HG03280 (cell line): ENCODE measurements around the gene CKM.
"Not testable (repeated sequence)": the region's sequence is repeated elsewhere in the genome, so short reads cannot be mapped to it uniquely, and the experiment has no call there.

Experiments
- ATAC-seq: cut with Tn5 transposase; IDR thresholded peaks from one replicate; pipeline ENCODE4 v1.9.1; 2021; ENCODE audit warnings: mild to moderate bottlenecking, moderate library complexity; ENCODE audit not compliant: unreplicated experiment

CKM gene

DNA sequence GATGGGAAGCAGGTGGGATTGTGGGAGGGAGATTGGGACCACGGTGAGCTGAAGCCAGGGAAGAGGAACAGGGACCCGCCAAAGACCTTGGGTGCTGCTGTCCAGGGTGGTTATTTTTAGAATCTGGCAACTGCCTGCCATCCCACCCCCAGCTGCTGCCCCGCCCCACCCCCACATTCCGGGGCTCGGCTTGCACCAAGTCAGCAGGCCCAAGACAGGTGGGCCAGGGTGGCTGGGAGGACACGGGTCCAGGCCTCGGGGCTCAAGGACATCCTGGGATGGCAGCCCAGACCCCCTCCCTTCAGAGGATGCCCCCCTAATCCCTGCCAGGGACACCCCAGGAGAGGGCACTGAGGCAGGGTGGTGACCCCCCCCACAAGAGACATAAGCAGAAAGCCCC, 827 bp downstream of the CKM start:
- ATAC-seq: no peak

DNA sequence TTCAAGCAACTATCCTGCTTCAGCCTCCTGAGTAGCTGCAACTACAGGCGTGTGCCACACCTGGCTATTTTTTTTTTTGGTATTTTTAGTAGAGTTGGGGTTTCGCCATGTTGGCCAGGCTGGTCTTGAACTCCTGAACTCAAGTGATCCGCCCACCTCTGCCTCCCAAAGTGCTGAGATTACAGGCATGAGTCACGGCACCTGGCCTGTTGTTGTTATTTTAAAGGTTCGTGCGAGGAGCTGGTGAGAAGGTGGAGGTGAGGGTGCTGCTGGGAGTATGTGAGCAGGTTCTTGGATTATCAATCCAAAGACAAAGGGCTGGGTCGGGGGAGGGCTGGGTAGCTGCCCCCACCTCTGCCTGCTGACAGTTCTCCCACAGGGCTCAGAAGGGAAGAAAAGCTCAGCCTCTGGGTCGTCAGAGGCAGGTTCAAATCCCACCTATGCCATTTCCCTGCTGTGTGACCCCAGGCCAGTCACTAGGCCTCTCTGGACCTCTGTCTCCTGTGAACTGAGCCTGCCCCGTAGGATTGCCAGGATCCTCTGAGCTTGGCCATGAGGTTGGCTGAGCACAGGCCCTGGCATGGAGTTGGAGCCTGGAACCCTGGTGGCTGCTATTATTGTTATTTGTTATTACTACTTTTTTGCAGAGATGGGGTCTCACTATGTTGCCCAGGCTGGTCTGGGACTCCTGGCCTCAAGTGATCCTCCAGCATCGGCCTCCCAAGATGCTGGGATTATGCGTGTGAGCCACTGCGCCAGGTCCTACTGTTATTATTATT, 1.5 kb downstream of the CKM start:
- no peak for ATAC-seq

DNA sequence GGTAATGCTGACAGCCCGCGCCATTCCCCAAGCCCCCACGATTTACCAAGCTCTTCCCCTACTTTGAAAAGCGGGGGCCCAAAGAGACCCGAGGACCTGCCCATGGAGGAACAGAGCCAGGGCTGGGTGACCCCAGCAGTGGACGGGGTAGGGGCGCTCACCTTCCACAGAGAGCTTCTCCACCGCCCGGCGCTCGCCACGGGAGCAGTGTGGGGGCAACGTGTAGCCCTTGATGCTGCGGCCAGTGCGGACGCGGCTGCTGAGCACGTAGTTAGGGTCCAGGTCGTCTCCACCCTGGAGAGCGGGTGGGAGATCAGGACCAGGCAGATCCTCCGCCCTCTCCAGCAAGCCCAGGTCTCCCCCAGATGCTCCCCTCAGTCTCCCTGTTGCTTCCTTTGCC, 7.4 kb downstream of the CKM start:
- no peak for ATAC-seq

DNA sequence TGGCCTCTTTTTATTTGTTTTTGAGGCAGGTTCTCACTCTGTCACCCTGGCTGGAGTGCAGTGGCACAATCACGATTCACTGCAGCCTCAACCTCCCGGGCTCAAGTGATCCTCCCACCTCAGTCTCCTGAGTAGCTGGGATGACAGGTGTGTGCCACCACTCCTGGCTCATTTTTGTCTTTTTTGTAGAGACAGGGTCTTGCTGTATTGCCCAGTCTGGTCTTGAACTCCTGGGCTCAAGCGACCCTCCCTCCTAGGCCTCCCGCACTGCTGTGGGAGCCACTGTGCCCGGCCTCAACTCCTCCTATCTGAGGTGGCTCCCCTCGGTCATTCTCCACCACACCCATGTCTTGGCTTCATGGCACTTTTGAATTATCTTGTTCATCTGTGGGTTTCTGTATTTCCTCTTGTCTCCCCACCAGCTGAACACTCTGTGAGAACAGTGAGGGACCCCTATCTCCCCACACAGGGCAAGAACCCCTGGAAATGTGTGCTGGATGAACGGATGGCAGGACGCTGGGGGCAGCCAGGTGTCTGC, 7.9 kb downstream of the CKM start:
- ATAC-seq: no peak

DNA sequence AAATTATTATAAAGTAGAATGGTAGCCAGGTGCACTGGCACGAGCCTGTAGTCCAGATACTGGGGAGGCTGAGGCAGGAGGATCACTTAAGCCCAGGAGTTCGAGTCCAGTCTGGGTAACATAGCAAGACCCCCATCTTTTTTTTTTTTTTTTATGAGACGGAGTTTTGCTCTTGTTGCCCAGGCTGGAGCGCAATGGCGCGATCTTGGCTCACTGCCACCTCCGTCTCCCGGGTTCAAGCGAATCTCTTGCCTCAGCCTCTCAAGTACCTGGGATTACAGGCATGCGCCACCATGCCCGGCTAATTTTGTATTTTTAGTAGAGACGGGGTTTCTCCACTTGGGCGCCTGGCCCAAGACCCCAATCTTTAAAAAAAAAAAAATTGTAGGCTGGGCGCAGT, 10.4 kb downstream of the CKM start:
- not testable (repeated sequence) for ATAC-seq

DNA sequence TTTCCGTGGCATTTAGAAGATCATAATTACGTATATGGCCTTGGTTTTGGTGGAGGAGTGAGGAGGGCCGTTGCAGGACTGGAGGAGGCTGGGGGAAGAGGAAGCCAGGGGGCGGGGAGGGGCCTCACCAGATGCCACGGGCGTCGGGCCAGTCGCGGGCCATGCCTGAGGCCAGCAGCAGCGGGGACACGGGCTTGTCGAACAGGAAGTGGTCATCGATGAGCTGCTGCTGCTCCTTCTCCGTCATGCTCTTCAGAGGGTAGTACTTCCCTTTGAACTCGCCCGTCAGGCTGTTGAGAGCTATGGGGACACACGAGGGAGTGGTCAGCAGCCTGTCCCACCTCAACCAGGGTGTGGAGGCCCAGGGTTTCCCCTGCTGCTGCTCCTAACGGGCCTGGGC, 11.1 kb downstream of the CKM start:
- ATAC-seq: no peak

DNA sequence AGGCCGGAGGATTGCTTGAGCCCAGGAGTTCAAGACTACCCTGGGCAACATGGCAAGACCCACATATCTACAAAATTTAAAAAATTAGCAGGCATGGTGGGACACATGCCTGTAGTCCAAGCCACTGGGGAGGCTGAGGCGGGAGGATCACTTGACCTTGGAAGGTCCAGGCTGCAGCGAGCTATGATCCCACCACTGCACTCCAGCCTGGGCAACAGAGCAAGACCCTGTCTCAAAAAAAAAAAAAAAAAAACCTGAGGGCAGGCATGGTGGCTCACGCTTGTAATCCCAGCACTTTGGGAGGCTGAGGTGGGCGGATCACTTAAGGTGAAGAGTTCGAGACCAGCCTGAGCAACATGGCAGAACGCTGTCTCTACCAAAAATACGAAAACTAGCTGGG, 13.4 kb downstream of the CKM start:
- not testable (repeated sequence) for ATAC-seq

DNA sequence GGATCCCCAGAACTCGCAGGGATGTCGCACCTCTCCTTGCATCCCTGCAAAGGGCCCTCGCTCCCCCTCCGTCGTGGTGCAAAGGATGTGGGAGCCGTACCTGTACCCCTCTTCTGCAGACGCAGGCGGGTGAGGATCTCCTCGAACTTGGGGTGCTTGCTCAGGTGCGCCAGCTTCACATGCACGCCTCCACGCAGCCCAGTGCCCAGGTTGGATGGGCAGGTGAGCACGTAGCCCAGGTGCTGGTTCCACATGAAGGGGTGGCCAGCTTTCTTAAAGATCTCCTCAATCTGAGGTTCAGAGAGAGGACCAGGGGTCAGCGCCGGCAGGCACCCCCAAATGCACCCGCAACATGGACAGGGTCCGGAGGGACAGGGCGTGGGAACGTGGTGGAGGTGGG, 15.3 kb downstream of the CKM start:
- no peak for ATAC-seq

DNA sequence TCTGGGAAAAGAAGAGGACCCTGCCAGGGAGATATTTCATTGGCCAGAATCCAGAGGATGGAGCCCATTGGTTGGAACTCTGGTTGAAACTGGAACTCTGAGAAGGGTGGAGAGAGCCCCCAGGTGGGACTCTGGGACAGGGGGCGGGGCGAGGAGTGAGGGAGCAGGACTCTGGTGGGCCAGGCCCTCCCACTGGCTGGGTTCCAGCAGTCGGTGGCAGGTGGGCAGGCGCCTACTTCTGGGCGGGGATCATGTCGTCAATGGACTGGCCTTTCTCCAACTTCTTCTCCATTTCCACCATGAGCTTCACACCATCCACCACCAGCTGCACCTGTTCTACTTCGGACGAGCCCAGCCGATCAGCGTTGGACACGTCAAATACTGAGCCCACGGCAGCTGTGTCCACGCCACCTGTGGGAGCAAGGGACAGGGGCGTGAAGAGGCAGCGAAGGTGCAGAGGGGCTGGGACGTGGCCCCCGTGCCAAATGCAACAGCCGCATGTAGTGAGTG, 16.1 kb downstream of the CKM start:
- no peak for ATAC-seq

DNA sequence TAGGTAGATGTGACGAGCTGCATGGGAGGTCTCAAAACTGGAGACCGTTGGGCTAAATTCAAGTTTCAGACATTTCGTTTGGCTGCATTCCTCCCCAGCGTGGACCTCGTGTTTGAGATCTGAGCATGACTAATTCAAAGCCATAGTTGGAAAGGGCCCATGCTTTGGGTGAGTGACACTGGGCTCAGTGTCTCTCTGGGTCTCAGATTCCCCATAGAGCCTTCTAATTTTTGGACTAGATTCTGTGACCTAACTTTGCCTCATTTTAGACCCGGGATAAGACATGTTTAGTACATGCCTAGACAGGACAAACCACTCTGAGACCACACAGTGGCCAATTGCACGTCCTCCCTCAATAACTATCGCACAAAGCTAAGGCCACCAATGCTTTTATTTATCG, 16.6 kb downstream of the CKM start:
- no peak for ATAC-seq

DNA sequence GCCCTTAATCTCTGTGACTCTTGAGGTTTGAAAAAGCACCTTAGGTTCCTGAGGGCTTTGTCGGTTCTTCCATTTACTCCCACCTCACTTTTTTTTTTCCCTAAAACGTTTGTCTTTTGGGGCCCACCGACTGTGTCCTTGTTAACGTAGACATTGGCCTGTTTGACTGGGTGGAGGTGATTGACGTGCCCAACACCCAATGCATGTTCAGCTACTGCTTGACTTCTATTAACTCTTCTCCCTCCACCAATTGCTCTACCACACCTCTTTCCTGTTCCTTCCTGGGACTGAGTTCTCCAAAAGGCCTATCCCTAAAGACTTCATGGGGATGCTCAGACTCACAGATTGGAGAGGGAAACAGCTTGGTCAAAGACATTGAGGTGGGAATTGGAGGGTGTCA, 17.3 kb downstream of the CKM start:
- no peak for ATAC-seq

DNA sequence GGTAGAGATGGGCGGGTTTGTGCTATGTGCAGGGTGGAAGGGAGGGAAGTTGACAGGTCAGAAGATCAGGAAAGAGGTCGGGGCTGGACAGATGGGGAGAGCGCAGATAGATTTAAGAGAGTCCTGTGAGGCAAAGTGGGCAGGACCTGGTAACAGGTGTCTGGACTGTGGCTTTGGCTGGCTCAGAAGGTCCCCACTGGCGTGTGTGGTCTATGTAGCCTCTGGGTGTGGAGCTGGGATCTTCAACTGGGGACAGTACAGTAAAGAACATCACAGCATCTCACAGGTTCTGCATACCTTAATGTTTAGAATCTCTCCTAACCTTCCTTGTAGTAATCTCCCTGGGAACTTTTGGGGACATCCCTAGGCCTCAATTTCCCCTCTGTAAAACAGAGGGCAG, 17.7 kb downstream of the CKM start:
- no peak for ATAC-seq

DNA sequence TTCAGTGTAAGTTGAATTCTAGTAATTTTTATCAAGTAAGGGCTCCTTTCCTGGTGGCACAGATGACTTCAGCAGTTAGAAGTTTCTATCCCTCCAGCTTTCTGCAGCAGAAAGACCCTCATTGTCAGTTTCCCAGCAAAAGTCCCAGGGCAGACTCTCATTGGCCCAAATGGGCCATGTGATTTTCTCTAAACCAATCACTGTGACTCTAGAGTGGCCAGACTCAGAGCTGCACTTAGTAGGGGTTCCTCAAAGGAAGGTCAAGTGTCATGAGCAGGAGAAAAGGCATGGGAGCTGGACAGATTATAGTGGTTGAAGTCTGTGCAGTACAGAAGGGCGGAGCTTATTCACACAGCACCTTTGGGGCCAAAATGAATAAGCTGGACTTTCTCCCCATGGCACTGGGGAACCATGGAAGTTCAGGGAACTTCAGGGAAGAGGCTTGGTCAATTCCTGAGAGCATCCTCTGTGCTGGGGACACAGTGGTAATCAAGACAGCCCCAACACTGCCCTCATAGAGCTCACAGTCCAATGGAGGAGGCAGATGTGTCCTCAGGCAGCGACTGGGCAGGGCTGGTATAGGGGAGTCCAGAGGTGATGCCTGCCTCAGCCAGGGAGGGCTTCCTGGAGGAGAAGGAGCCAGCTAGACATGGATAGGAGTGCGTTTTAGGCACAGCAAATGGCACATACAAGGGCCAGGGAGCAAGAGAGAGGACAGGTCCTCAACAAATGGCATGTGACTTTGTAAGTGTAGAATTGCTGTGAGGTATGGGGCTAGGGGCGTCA, 18.3 kb downstream of the CKM start:
- no peak for ATAC-seq

DNA sequence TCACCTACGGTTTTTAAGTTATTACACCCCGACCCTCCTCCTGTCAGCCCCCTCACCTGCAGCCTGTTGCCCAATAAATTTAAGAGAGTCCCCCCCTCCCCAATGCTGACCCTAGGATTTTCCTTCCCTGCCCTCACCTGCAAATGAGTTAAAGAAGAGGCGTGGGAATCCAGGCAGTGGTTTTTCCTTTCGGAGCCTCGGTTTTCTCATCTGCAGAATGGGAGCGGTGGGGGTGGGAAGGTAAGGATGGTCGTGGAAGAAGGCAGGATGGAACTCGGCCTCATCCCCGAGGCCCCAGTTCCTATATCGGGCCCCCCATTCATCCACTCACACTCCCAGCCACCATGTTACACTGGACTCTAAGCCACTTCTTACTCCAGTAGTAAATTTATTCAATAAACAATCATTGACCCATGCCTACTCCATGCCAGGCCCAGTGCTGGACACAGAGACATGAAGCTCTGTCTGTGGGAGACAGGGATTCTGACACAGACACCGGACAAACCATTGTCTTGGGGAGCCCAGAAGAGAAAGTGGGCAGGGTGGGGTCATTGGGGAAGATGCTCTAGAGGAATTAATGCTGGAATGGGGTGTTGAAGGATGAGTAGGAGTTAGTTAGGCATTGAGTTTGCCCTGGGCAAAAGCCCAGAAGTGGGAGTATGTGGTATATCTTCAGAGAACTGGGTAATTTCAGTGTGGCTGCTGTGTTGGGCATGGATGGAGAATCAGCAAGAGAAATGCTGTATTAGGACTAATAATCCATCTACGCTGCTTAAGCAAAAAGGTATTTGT, 19.2 kb downstream of the CKM start:
- ATAC-seq: no peak

DNA sequence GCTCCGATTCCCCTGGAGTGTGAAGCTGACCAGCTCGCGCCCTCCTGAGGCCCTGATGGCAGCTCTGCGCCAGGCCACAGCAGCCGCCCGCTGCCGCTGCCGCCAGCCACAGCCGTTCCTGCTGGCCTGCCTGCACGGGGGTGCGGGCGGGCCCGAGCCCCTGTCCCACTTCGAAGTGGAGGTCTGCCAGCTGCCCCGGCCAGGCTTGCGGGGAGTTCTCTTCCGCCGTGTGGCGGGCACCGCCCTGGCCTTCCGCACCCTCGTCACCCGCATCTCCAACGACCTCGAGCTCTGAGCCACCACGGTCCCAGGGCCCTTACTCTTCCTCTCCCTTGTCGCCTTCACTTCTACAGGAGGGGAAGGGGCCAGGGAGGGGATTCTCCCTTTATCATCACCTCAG, 20.3 kb downstream of the CKM start:
- ATAC-seq: no peak

DNA sequence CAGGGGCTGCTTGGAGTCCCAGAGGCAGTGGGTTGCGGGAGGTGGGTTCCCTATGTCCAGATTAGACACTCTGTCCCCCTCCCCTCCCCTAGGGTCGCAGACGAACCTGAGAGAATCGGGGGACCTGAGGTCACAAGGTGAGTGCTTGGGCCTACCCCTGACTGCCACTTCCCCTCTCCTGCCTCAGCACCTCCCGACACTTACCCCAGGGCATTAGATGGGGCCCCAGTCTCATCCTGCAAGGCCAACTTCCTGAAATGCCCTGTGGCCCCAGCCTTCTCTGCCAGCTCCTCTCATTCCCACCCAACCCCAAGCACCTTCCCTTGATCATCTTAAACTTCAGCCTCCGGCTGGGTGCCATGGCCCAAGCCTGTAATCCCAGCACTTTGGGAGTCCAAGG, 23.0 kb downstream of the CKM start:
- no peak for ATAC-seq

DNA sequence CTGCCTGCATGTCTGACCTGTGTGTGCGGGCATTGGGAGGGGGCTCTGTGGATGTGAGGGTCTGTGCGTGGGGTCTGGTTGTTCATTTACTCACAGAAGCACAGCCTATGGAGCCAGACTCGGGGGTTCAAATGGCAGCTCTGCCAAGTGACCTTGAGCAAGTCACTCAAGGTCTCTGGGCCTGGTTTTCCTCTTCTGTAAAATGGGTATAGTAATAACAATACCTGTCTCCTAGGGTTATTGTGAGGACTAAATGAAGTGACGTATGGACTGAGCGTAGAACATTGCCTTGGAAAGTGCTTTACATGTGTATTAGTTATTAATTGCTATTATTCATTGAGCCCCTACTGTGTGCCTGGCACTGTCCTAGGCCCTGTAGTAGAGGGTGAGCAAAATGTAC, 24.4 kb downstream of the CKM start:
- ATAC-seq: no peak

DNA sequence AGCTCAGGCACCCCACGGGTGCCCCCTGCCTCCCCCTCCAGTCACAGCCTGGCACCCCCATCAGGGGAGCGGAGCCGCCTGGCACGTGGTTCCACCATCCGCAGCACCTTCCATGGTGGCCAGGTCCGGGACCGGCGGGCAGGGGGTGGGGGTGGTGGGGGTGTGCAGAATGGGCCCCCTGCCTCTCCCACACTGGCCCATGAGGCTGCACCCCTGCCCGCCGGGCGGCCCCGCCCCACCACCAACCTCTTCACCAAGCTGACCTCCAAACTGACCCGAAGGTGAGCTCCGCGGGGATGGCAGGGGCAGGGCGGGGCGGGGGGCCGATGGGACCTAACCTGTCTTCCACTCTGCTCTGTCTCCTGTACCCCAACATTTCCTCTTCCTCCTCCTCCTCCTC, 25.0 kb downstream of the CKM start:
- ATAC-seq: no peak

DNA sequence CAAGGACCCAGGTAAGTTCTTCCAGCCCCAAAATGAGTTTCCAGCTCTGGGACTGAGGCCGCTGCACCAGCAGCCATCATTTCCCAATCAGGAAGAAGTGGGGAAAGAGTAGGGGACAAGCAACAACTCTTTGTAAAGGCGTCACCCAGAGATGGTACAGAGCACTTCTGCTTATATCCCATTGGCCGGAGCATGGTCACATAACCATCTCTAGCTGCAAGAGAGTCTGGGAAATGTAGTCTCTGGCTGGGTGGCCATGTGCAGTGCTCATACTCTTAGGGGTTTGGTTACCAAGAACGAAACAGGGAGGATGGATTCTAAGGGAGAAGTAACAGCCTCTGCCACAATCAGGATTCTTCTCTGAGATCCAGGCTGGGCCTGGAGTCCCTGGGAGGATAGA, 26.3 kb downstream of the CKM start:
- ATAC-seq: no peak

DNA sequence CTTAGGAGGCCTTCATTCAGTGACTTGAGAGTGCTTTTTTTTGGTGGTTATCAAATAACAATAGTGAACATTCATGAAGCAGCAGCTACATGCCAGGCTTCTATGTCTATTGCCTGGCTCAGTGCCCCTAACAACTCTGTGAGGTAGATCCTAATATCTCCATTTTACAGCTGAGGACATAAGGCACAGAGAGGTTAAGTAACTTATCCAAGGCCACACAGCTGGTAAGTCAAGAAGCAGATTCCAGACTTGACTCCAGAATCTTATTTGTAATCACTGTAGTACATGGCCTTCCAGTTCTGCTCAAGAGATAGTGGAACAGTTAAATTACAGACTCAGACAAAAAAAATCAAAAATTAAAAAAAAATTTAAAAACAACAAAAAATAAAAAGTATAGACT, 26.8 kb downstream of the CKM start:
- no peak for ATAC-seq

DNA sequence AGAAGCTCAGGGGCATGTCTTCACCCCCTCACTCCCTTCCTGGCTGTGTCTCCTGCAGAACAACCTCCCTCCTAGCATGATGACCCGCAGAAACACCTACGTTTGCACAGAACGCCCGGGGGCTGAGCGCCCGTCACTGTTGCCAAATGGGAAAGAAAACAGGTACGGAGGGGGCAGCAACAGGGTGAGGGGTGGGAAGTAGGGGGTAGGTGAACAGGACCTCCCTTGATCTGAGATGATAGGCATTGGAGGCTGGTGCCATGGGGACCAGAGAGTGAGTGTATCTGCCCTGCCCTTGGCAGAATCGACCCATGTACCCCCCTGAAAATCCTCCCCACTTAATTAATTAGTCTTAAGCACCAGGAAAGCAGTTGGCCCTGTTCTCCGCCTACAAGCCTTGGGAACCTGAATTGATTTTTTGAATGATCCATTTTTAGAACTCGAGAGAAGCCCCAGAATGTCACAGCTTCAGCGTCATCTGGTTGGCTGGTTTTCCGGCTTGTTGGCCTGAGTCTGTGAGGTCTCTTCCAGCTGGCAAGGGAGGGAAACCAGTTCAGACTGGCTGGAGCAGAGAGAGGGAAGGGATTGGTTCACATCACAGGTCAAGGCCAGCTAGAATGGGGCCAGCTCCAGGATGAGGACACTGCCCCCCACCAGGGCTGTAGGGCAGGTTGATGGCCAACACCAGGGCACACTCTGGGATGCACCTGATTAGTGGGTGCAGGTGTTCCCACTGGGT, 28.2 kb downstream of the CKM start:
- no peak for ATAC-seq
